Urothelium cell line (cell line): ENCODE measurements around the gene MYH9.

ENCODE experiments used
- DNase-seq: peaks from one replicate; pipeline ENCODE4 v3.0.0; 2011; ENCODE audit warnings: low spot score, mixed read lengths
- FAIRE-seq: peaks from 2 replicates; lab custom pipeline; 2011; peaks lifted over from hg19 to GRCh38; lab: Jason Lieb, UNC

Gene MYH9

DNA sequence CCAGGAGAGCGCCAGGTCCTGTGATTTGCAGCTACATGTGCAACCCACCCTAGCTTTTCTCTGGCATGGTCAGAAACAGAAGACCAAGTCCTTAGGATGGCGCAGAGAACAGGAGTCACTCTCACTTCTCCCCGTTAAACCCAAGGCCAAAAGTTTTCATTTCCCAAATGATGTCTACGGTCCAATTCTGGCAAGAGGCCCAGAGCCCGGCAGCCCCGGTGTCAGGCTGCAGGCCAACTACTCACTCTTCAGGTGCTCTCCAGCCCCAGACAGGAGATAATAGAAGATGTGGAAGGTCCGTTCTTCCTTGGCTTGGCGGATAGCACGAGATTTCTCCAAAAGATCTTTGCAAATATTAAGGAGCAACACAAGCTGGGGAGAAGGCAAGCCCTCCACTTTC is 67.2 kb downstream of the MYH9 start:
- DNase-seq (no peak), FAIRE-seq (no peak)

DNA sequence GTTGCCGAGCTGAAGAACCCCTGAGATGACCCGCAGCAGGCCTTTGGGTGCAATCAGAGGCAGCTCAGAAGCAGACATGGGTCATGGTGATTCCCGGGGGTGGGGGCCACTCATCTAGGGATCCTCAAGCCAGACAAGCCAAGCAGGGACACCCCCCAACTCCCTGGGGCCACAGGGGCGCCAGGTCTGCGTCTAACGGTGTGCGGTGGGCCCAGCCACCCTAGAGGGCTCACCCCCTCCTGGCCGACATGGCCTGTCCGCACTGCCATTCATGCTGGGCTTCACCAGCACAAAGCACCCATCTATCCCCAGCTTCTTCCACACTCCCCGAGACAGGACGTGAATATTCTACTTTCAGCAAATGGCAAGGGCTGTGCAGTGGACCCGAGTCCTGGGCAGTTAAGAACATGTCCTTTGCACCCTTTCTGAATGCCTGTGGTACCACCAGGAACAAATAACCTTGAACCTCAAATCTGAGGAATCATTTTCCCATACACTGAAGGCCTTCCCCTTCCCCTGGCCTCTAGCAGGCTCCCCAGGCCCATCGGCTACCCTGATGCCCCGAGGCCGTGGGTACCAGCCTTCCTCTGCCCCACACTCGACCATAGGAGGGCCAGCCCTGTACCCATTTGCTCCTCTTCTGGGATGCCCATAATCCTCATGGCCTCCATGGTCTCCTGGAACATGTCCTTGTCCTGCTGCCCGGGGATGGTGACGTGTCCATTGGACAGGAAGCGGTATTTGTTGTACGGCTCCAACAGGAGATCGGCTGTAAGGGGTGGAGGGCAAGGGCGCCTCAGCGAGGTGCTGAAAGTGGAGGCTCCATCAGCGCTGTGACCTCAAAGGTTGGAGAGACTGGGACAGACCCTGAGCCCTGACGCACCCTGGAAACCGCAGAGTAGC is 67.9 kb downstream of the MYH9 start:
- FAIRE-seq (peak; percentile 56), DNase-seq (no peak)

DNA sequence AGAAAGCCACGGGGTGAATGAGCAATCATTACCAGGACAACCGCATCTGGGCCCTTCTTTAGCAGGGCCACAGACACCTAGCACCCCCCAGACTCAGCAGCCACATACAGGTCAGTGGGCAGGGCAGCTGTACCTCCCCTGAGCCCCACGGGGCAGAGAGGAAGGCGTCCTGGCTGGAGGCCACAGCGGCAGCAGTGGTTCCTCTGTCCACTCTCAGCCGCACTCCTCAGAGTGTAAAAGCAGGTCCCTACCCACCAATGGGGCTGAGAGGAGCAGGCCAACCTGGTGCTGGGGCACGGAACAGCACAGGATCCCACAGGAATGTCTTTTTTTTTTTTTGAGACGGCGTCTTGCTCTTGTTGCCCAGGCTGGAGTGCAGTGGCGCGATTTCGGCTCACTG is 69.3 kb downstream of the MYH9 start:
- no peak for DNase-seq
- FAIRE-seq, result no peak

DNA sequence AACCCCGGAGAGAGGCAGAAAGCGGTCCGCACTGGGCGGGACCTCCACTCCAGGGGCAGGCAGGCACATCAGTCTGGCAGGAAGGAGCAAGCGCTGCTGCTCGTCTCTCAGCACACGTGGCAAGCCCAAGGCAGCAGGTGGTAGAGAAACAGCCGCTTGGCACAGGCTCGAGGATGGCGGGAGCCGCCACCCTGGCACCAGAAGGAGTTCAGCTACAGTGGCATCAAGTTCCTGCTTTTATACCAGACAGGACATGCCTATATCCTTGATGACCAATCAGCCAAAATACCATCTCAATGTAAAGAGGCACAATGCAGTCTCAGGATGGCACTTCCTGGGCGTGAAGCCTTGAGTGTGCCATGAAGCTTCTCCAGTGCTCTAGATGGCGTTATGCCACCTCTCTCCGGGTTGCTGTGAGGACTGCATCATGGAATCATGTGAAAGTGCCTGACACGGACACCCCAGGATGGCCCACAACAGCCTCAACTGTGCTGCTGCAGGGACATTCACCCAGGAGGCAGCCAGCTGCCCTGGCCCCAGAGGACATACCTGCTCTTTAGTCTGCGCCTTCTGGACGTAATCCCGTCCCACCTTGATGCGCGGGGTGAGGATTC is 70.0 kb downstream of the MYH9 start:
- FAIRE-seq (no peak), DNase-seq (no peak)

DNA sequence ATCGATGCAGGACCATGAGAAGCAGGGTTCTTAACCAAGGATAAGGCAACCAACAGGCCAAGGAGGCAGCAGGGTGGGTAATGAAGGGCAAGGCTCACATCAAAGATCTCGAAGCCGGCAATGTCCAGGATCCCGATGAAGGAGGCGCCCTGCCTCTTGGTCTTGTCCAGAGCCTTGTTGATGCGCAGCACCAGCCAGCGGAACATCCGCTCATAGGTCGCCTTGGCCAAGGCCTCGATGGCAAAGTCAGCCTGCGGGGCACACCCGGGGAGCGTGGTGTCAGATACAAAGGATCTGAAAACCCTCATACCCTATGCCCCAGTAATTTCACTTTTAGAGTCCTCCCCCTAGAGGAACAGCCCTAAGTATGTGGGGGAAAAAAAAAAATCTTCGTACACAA is 71.3 kb downstream of the MYH9 start:
- FAIRE-seq, result no peak
- no peak for DNase-seq

DNA sequence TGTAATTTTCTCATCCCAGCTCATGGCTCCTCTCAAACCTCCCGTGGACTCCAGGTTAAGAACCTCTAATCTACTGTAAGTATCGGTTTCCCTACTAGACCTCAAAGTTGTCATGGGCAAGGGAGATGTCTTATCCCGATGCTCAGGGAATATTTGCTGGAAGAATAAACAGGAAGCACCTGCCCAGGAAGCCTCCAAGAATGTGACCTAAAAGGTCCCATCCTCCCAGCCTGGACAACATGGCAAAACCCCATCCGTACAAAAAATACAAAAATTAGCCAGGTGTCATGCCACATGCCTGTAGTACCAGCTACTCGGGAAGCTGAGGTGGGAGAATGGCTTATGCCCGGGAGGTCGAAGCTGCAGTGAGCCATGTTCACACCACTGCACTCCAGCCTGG is 72.4 kb downstream of the MYH9 start:
- DNase-seq, result no peak
- no peak for FAIRE-seq

DNA sequence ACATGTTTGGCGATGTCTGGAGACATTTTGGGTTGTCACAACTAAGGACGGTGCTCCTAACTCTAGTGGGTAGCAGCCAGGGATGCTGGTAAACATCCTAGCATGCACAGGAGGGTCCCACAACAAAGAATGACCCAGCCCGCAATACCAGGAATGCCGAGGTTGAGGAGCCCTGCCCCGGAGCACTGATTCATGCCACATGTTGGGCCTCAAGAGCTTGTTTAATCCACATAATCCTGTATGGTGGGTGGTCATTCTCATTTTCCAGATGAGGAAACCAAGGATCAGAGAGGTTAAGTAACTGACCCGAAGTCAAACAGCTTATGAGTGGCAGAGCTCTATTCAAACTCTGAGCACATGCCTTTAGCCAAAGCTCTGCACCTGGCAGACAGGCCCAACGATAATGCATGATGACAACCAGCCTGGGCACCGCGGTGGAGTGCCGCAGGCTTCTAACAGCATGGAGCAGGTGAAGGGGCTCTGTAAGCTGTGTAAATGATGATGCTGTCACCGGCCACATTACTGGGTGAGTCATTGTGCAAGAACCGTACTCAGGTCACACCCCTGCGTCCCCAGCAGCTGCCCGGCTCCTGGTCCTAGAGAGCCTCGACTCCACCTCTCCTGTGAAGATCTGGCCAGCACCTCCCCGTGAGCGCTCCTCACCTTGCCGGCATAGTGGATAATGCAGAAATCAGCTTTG is 76.2 kb downstream of the MYH9 start:
- DNase-seq, result no peak
- no peak for FAIRE-seq

DNA sequence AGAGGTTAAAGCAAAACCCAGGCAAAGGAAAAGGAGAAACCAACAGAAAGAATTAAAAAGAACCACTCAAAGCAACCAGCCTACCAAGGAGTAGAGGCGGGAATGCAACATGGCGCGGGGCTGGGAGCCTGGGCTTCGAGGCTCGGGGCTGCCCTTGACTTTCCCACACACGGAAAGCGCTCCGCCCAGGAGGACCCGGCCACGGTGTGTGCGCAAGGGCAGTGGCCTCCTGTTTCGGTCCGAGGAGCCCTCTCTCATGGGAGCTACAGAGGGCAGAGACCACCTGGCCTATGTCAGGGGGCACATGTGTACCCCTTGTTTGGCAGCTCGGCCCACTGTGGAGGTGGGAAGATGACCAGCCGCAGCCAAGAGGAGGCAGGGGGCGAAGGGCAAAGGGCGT is 78.9 kb downstream of the MYH9 start:
- no peak for FAIRE-seq
- no peak for DNase-seq

DNA sequence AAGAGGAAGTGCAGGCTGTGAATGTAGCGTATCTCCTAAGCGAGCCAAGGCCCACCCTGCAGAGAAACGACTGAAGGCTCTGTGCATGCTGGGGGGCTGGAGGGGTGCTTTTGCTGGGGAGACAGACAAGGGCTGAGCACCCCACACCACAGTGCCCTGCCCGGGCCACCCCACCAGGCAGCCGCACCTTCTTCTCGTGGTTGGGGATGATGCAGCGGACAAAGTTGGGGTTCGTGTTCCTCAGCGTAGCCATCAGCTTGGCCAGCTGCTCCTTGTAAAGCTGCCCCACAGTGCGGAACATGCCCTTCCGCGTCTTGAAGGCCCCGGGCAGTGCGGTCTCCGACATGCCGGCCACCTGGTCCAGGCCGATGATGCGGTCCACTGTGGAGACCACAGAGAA is 81.5 kb downstream of the MYH9 start:
- DNase-seq (no peak), FAIRE-seq (peak; percentile 30)

DNA sequence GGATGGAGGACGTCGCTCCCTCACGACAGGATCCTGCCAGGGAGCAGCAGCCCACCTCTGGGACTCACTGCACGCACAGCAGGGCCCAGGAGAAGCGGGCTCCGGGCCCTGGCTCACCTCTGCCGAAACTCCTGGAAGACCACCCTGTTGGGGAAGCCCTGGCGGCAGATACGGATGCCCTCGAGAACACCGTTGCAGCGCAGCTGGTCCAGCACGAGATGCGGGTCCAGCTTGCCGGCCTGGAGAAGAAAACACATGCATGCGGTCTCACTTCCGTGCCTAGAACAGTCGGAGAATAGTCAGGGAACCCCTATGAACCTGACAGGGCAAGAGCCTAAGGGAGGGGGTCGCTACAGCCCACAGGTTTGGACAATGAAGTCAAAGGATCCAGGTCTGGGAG is 82.0 kb downstream of the MYH9 start:
- no peak for DNase-seq
- no peak for FAIRE-seq

DNA sequence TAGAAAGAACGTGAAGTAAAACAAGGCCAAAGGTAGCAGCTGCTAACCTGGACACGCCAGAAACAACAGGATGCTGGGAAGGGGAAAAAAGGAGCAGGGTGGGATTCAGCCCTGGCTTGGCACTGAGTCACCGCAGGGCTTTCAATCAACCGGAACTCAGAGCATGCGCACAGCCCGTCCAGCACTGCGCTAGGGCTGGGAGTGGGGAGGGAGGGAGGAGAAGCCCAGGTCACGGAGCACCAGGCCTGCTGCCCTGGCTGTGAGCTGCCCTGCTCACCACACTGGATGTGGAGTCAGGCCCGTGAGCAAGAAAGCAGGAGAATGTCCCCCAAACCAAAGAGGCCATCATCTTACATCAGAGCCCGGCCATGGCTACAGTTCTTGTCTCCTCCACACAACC is 83.3 kb downstream of the MYH9 start:
- FAIRE-seq (no peak), DNase-seq (no peak)

DNA sequence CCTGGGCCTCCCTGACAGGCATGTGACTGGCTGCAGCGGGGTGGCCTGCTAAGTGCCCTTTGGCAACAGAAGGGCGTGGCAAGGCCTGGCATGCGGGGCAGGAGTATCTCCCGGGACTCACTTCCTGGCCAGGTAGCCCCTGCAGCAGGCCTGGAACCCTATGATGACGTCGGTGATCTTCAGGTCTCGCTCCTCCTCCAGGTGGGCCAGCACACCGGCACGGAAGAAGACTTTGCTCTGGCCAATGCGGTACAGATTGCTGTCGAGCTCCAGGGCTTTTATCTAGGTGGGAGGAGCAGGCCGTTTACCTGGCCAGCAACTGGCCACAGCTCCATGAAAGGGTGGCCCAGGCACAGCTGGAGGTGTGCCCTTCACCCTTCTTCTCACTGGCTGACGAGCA is 83.9 kb downstream of the MYH9 start:
- no peak for FAIRE-seq
- DNase-seq, result no peak

DNA sequence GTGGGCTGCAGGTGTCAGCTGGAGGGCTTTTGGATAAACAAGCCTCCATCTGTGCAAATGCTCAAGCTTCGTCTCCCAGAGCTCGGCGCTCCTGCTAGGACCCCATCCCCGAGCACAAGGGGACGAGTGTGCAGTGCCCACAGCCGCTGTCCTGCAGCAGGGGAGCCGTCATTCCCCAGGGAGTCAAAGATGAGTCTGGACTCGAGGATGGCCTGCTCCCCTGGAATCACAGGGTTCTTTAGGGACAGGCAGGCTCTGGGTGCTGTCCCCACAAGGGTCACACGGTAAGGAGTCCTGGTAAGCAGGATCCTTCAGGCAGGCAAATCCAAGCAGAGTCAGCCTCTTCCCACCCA is 84.7 kb downstream of the MYH9 start:
- DNase-seq (no peak), FAIRE-seq (no peak)

DNA sequence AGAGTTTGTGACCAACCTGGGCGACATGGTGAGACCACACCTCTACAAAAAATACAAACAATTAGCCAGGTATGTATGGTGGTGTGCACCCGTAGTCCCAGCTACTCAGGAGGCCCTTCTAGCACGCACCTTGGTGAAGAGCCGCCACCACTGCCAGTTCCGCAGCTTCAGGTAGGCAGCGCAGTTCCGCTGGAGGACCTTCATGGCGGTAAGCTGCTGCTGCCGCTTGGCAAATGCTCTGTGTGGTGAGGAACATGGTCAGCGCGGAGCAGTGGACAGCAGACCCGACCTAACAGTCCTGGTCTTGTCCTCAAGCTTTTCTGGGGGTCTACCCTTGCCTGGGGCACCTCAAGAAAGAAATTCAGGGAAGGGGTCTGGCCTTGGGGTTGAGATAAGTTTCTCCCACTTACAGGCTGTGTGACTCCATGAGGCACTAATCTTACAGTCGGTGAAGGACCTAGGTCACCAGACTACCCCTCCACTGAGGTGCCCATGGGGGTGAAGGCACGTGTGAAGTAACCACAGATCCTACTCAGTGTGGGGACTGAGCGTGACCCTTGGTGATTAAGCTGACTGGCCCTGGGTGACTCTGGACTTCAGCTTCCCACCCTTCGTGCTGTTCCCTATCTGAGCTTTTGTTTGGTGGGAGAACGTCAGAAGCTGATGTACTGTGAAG is 85.2 kb downstream of the MYH9 start:
- FAIRE-seq, result no peak

DNA sequence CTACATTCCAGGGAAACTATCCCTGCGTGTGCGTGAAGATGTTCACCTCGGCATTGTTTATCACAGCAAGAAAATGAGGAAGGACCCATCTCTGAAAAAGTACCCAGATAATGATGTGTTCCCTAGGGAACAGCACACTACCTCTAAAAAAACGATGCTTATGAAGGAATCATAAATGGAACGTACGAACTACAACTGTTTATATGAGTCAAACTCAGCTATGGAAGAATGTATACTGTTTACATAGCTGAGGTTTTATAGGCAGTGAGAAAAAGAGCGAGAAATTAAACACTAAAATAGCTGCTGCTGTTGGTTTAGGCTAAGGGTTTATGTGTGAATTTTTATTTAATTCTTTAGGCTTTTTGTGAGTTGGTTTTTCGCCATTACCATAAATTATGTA is 85.9 kb downstream of the MYH9 start:
- FAIRE-seq (no peak), DNase-seq (no peak)

More for the DNA sequence above, 85.2 kb downstream of the MYH9 start:
- no peak for DNase-seq

DNA sequence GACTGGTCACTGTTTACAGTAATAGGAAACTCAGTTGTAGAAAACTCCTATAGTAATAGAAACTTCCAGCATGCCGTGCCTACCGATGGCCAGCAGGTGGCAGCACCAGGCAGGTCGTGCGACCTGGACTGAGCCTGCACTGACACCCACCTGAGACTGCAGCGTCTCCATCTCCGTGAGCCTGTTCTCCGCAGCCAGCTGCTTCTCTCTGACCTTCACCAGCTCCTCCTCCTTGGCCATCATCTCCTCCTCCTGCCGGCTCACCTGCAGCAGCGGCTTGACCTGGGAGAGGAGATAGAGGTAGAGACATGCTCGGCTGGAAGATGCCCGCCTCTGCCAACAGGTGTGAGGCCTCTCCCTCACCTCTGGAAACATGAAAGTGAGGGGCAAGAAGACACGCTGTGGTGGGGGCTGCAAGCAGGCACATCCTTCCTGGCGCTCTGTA is 86.4 kb downstream of the MYH9 start:
- peak; percentile 80 for DNase-seq
- peak; percentile 84 for FAIRE-seq

DNA sequence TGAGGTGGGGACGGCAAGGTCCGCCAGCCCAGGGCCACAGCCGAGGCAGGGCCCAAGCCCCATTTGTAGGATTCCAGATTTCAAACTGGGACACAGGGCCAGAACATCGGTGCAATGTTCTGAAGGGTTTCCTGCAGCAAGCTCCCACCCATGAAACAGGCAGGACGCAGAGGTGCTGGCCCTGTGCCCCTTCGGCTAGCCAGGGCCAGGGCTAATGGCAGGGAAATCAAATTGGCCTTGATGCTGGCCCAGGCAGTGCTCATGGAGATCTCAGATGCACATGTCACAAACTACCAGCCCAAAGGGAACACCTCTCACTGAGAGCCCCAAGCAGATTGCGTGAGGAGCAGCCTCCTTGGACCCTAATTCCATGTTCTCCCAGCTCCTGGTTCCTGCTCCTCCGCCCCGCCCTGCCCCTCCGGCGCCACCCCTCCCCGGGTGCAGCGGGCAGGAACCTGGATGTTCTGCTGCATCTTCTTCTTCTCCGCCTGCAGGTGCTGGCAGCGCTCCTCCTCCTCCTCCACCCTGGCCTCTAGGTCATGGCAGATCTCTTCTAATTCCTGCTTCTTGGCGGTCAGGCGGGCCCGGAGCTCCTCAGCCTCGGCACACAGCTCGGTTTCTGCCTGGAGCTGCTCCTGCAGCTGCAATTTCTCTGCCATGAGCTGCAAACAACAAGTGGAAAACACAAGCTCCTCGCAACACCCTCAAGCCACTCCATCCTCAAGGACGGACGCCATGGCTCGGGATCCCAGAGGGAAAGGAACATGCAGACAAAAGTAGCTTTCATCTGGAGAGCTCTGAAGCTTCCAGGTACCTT is 87.2 kb downstream of the MYH9 start:
- no peak for DNase-seq
- FAIRE-seq, result no peak

DNA sequence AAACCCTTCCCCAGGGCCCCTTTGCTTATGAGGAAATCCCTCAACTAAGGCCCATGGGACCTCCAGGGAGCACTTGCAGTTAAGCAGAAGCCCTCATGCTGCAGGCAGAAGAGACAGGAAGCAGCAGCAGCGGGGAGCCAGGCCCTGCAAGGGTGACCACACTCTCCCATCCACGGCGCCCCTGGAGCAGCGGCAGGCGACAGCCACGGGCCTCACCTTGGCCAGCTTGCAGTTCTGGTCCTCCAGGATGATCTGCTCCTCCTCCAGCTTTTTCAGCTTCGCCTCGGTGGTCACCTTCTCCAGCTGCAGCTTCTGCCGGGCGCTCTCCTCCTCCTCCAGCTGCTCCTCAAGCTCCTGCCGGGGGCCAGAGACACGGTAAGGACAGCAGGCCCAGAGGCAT is 87.9 kb downstream of the MYH9 start:
- FAIRE-seq (no peak), DNase-seq (no peak)

DNA sequence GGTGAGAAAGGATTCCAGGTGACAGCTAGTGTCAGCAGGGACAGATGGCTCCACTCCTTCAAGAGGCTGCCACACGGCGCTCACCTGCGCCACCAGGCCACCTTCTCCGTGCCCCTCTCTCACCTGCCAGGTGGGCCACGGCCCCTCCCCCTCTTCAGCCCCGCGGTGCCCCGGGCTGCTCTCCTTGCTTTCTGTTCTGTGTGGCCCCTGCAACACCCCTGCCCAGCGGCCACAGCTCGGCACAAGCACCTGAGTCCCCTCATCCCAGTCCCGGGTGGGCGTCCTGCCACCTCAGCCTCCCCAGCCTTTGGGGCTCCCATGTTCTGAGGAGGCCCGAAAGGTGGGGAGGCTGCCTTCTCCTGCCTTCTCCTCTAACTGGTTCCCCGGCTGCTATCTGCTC is 88.5 kb downstream of the MYH9 start:
- FAIRE-seq, result no peak

DNA sequence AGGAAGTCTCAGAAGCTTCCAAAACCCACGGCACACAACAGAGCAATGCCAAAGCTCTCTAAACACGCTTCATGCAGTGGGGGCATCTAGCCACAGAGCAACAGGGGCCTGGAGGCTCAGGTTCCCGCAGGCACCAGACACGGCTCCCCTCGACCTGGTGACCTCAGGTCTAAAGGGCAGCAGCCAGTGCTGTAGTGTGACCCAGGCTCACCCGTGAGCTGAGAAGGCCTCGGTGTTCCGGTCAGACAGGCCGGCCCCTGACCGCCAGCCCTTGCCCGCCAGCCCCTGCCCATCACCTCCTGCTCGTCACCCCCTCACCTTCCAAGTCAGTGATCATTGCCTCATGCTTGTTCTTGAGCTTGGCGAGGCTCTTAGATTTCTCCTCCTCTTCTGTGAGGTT is 89.2 kb downstream of the MYH9 start:
- no peak for FAIRE-seq
- DNase-seq, result no peak

More for the DNA sequence above, 88.5 kb downstream of the MYH9 start:
- DNase-seq, result no peak

DNA sequence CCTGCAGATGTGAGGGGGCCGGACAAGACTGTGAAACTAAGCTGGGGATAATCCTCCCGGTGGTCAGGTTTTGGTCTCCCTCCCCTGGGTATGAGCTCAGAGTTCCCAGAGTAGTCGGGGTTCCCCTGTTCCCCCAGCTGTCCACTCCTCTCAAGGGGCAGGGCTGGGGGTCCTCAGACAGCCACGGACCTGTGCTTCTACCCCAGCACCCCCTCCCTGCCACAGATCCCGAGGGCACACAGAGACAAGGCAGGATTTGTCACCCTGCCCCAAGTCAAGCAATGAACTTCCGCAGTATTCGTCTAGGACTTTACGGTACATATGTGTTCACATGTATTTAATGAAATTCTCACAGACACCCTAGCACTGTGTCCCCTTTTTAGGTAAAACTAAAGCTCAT is 89.6 kb downstream of the MYH9 start:
- FAIRE-seq (peak; percentile 63), DNase-seq (no peak)
